ENCODE measurements around the gene TMTC3.

TMTC3 gene

DNA sequence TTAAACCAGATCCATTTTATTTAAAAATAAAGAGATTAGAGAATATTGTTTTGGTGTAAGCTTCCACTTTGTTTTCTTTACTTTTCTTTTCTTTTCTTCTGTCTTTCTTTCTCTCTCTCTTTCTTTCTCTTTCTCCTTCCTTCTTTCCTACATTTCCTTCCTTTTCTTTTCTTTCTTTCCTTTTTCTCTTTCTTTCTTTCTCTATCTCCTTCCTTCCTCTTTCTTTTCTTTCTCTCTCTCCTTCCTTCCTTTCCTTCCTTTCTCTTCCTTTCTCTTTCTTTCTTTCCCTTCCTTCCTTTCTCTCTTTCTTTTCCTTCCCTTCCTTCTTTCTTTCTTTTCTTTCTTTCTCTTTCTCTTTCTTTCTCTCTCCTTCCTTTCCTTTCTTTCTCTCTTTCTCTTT, 100.8 kb downstream of the TMTC3 start:
- Histone ChIP-seq H3K9me3 (ENCODE audit: control insufficient read depth, insufficient read depth, low read depth, low read length) (0 out of 2 replicates have a peak, but pooled peaks cover 2% of the 10 kb centered on the region), H3K27ac (ENCODE audit: low read depth, low read length) (no peak overlapping the region), H3K4me1 (ENCODE audit: control insufficient read depth, insufficient read depth, low read length) (peaks cover 9% of the 10 kb centered on the region), H3K36me3 (ENCODE audit: control insufficient read depth, insufficient read depth, low read length) (no peaks in the 10 kb centered on the region), H3K4me3 (ENCODE audit: low read depth, low read length) (no peak overlapping the region), H3K9ac (ENCODE audit: low read length) (no peak overlapping the region), H3K27me3 (ENCODE audit: control insufficient read depth, insufficient read depth, low read length) (no peaks in the 10 kb centered on the region)

DNA sequence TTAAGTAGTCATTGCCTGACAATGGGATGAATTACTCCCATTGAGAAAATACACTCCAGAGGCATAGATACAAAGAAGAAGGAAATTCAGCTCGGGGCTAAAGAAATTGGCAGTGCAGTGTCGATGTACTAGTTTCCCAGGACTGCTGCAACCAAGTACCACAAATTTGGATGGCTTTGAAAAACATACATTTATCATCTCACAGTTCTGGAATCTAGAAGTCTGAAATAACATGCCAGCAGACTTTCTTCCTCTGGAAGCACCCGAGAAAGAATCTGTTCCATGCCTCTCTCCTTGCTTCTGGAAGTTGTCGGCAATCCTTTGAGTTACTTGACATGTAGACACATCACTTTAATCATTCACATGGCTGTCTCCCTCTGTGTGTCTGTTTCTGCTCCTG, 101.9 kb downstream of the TMTC3 start:
- Histone ChIP-seq H3K9me3 (ENCODE audit: control insufficient read depth, insufficient read depth, low read depth, low read length) (0 out of 2 replicates have a peak, but pooled peaks cover 2% of the 10 kb centered on the region), H3K4me1 (ENCODE audit: control insufficient read depth, insufficient read depth, low read length) (peaks cover 9% of the 10 kb centered on the region), H3K27me3 (ENCODE audit: control insufficient read depth, insufficient read depth, low read length) (no peaks in the 10 kb centered on the region), H3K4me3 (ENCODE audit: low read depth, low read length) (no peak overlapping the region), H3K9ac (ENCODE audit: low read length) (no peak overlapping the region), H3K27ac (ENCODE audit: low read depth, low read length) (no peak overlapping the region), H3K36me3 (ENCODE audit: control insufficient read depth, insufficient read depth, low read length) (no peaks in the 10 kb centered on the region)

- Histone ChIP-seq H3K36me3 (ENCODE audit: control insufficient read depth, insufficient read depth, low read length) (no peaks in the 10 kb centered on the region), H3K27ac (ENCODE audit: low read depth, low read length) (no peak overlapping the region), H3K27me3 (ENCODE audit: control insufficient read depth, insufficient read depth, low read length) (no peaks in the 10 kb centered on the region), H3K4me3 (ENCODE audit: low read depth, low read length) (no peak overlapping the region), H3K9ac (ENCODE audit: low read length) (no peak overlapping the region), H3K9me3 (ENCODE audit: control insufficient read depth, insufficient read depth, low read depth, low read length) (no peaks in the 10 kb centered on the region), H3K4me1 (ENCODE audit: control insufficient read depth, insufficient read depth, low read length) (peaks cover 9% of the 10 kb centered on the region)
Measured at GRCh38 chr12:88245905-88246304, 103.8 kb downstream of the TMTC3 start.

- no peak overlapping the region for H3K9ac ChIP-seq (ENCODE audit: low read length)
Measured at GRCh38 chr12:88247241-88247643, 105.1 kb downstream of the TMTC3 start.

GRCh38 chr12:88248606-88249005, 106.5 kb downstream of the TMTC3 start:
- H3K36me3 ChIP-seq (ENCODE audit: control insufficient read depth, insufficient read depth, low read length) = no peaks in the 10 kb centered on the region
- no peak overlapping the region for H3K4me3 ChIP-seq (ENCODE audit: low read depth, low read length)
- H3K9ac ChIP-seq (ENCODE audit: low read length) = no peak overlapping the region
- no peak overlapping the region for H3K27ac ChIP-seq (ENCODE audit: low read depth, low read length)
- no peaks in the 10 kb centered on the region for H3K27me3 ChIP-seq (ENCODE audit: control insufficient read depth, insufficient read depth, low read length)
- H3K4me1 ChIP-seq (ENCODE audit: control insufficient read depth, insufficient read depth, low read length) = peaks cover 9% of the 10 kb centered on the region
- no peaks in the 10 kb centered on the region for H3K9me3 ChIP-seq (ENCODE audit: control insufficient read depth, insufficient read depth, low read depth, low read length)

More at GRCh38 chr12:88247241-88247643, 105.1 kb downstream of the TMTC3 start:
- Histone ChIP-seq H3K4me3 (ENCODE audit: low read depth, low read length) (no peak overlapping the region), H3K36me3 (ENCODE audit: control insufficient read depth, insufficient read depth, low read length) (no peaks in the 10 kb centered on the region), H3K9me3 (ENCODE audit: control insufficient read depth, insufficient read depth, low read depth, low read length) (no peaks in the 10 kb centered on the region), H3K27me3 (ENCODE audit: control insufficient read depth, insufficient read depth, low read length) (no peaks in the 10 kb centered on the region), H3K4me1 (ENCODE audit: control insufficient read depth, insufficient read depth, low read length) (peaks cover 9% of the 10 kb centered on the region), H3K27ac (ENCODE audit: low read depth, low read length) (no peak overlapping the region)

Data from HUES6 (cell line).